Astrocyte of the hippocampus (primary cell): ENCODE data around the gene RRBP1.

Source experiments
- DNase-seq: peaks from one replicate; pipeline ENCODE4 v3.0.0; 2011; ENCODE audit warnings: low read depth, low spot score

RRBP1 gene

GRCh38 chr20:17624070-17624469 lies 58.0 kb downstream of the RRBP1 start:
- no peak for DNase-seq

DNA sequence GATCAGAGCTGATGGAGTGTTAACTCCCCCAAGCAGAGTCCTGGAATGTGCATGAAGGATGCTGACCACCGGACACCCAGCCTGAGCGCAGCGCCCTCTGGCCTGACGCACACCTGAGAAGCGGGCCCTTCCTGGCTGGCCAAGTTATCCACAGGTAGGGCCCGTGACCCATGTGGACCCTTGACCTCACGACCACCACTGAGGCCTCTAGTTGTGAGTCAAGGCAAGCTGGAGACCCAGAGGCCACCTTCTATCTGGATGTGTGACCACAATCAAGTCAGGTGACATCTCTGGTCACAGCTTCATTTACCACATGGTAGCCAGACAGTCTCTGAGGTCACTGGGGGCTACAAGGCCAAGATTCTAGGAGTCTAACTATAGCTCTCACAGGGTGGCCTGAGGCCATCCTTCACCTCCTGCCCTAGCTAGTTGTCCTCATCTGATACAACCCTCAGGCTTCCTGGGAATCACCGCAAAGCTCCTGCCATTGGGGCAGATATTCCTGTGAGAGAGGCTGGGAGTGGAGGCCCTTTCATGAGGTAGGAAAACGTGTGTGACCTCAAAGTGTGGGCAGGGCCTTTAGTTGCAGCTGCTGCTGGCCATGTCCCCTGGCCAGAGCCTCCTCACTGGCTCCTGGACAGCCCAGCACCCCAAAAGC lies 59.1 kb downstream of the RRBP1 start:
- DNase-seq: no peak

DNA sequence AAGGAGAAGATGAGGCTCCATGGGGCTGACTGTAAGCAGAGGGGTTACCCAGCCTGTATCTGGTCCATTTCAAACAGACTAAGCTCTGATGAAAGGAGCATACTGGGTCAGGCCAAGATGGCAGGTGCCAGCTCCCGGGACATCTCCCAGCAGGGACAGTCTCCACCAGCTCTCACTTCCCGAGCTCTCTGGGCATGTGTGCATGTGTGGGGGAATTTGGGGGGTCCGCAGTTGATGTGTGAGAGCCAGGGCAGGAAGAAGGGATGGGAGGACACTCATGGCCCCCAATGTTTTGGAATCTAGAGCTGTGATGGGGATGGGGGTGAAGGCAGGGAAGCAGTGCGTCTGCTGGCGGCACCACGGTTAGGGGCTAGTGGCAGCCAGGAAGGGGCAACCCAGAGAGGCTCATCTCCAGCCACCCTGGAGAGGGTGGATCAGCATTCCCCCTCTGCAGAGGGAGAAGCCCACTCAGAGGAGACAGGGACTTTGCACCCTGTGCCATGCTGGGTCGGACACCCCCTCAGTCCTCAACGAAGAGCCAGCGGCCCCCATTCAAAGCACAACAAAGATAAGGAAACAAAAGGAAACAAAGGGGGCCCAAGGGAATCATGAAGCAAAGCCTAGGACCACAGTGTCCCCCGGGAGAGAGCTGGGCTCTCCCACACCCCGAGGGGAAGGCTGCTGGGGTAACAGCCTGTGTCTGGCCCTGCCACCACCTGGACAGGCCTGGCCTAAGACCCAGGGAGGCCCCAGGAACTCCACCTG lies 59.8 kb downstream of the RRBP1 start:
- no peak for DNase-seq

GRCh38 chr20:17621229-17621968 lies 60.6 kb downstream of the RRBP1 start:
- no peak for DNase-seq

GRCh38 chr20:17620371-17621228 lies 61.4 kb downstream of the RRBP1 start:
- no peak for DNase-seq

GRCh38 chr20:17619351-17620093 lies 62.5 kb downstream of the RRBP1 start:
- no peak for DNase-seq

DNA sequence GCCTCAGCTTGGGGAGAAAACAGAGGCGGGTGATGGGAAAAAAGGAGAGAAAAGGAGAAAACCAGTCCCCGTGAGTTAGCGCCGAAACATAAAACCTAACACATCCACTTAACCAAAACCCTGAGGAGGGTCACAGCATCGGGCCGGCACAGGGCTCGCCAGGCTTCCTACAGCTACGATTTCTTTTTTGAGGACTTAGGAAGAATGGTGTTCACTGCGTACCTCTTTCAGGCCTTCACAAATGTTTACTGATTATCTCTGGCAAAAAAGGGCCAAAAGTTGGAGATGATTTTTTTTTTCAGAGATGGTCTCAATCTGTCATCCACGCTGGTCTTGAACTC lies 63.4 kb downstream of the RRBP1 start:
- no peak for DNase-seq

GRCh38 chr20:17617868-17618672 lies 64.0 kb downstream of the RRBP1 start:
- DNase-seq: no peak

DNA sequence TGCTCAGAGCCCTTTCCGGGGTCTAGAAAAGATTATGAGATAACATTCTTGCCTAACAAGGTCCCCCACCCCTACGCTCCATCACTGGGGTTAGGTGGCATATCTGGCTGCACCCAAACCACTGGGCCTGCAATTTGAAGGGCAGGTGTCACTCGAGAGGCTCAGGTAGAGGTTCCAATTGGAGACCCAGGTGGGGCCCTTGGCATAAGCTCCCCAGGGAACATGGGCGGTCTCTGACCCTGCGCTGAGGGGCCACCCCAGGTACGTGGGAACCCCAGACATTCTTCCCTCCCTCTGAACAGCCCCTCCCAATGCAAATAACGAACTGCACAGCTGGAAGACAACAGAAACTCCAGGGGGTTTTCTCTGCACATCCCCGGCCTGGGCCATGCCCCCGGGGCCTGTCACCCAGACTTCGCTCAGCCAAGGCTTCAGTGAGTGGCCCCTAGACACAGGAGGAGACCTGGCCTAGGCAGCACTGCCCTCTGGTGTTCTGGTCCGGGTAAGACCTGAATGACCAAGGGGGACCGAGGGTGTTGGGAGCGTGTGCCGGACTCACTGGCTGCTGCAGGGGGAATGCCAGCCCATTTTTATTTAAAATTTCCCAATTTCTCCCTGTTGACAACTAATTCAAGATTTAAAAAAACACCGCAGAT lies 64.7 kb downstream of the RRBP1 start:
- peak; percentile 61 for DNase-seq

DNA sequence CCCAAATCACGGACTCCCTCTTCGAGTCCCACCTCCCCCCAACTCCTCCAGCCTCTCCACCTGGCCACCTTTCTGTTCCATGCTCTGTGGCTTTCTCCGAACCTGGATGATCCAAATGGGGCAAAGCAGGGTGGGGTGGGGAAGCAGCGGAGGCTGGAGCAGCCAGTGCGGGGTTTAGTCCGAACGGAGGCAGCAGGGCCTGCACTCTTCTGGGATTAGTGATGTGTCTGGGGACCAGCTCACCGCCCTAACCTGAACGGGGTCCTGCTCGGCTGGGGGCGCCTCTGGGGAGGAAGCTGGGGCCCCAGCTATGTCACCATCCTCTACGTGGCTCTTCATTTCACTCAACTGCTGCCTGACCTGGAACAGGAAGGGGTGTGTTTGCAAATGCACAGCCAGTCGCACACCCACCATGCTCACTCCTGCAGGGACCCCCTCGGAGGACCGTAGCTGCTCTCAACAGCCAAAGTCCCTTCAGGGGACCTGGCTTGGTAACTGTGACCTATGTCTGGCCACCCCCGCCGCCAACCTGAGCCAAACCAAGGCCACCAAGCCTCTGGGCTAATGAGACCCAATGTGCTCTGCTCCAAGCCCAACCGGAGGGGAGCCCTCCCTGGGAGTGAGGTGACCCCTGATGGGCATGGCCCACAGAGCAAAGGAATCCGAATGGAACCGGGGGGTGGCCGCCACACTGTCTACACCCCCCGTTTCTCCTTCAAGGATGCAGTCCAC lies 65.4 kb downstream of the RRBP1 start:
- DNase-seq: no peak

DNA sequence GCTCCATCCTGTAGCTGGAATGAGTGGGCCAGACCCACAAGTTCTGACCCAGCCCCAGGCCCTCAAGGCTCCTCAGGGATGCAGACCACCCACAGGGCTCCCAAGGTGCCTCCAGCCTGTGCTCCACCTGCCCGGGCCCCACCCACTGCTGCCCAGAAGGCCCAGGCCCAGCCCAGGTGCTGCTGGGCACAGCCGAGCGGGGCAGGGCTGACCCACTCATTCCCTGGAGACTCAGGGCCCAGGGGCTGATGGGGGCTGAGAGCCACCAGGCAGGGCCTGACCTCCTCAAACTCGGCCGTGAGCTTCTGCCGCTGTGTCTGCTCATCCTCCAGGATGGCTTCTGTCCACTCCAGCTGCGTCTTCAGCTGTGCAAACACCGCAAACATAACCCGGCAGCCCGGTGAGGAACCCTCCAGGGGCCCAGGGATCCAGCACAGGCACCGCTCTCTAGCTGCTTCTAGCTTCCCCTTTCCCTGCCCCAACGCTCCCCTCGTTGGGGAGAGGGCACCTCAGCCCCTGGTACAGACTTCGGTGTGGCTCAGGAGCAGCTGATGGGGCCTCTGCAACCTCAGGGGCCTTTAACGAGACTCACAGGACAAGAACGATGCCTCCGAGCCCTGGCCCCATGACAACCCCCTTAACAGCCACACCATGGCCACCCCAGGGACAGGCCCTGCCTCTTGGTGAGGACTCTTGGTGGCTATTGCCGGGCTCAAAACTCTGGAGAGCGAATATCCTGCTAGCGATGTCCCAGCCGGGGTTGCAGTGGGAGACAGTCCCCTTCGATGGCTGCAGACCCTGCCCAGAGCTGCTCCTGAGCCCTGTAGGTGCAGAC lies 66.2 kb downstream of the RRBP1 start:
- DNase-seq: no peak

- no peak for DNase-seq
These were observed 67.0 kb downstream of the RRBP1 start for GRCh38 chr20:17614812-17615644.

DNA sequence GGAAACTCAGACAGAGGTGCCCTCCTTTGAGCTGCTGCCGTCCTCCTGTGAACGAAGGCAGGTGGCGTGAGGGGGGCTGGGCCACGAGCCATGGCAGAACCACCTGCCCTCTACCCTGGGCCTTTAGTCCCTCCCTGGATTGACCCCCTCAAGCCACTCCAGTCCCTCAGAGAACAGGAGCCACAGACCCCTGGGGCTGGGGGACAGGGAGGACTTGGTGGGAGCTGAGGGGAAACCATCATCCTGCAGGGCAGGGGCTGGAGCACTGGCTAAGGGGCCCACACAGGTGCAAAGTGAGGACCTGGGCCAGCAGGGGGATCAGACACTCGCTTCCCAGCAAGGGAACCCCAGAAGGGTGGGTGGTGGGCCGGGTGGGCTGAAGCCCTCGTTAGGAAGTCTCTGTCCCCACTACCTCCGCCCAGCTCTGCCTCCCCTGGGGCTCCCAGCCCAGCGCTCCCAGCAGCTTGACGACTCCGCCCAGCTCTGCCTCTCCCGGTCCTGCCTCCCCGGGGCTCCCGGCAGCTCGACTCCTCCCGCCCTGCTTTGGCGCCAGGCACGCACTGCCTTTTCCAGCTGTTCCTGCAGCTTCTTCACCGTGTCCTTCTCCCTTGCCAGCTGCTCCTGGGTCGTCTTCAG lies 67.7 kb downstream of the RRBP1 start:
- no peak for DNase-seq

- DNase-seq: no peak
These were observed 68.5 kb downstream of the RRBP1 start for GRCh38 chr20:17613328-17614175.

GRCh38 chr20:17612992-17613327 lies 69.1 kb downstream of the RRBP1 start:
- peak; percentile 25 for DNase-seq
